Natural killer cell (primary cell): ENCODE results near the gene TOP2B. TPM values are rescaled to one million over a fixed set of nuclear protein-coding genes. Genes with fewer than 3 reads are reported as not detected.

Experiments
- ATAC-seq, 3 donors: fragments of 150-1000 bp in 2 of 3; fragments of 200-7000 bp in 1 of 3; cut with Tn5 transposase; 1 replicate in 1 of 3; 2 replicates in 2 of 3; pipeline ENCODE4 v1.10.0; 2021; ENCODE audit warnings: mild to moderate bottlenecking in 2 of 3, moderate library complexity in 2 of 3
- DNase-seq, 2 donors: peaks; one replicate each; pipeline versions ENCODE4 v3.0.0 to v3.0.0-alpha.2; 2013 to 2021; ENCODE audit warnings: mixed read lengths in 1 of 2
- H3K27ac ChIP-seq: one replicate; pipeline ENCODE4 v1.5.1; 2013; ENCODE audit warnings: mild to moderate bottlenecking, low read length
- H3K27me3 ChIP-seq: one replicate; pipeline ENCODE4 v1.6.1; 2013; ENCODE audit warnings: low read length; ENCODE audit not compliant: control insufficient read depth, insufficient read depth
- H3K36me3 ChIP-seq: one replicate; pipeline ENCODE4 v1.6.1; 2013; ENCODE audit warnings: low read length; ENCODE audit not compliant: control insufficient read depth, insufficient read depth
- H3K4me1 ChIP-seq: one replicate; pipeline ENCODE4 v1.6.1; 2013; ENCODE audit warnings: low read length; ENCODE audit not compliant: control insufficient read depth, insufficient read depth
- H3K4me3 ChIP-seq: one replicate; pipeline ENCODE4 v1.5.1; 2013; ENCODE audit warnings: low read length
- H3K9me3 ChIP-seq: one replicate; pipeline ENCODE4 v1.6.1; 2013; ENCODE audit warnings: low read length; ENCODE audit not compliant: control insufficient read depth, insufficient read depth
- H3K27ac Mint-ChIP-seq, 2 donors: one replicate each; pipeline ENCODE4 v1.8.0; 2022; ENCODE audit warnings: mild to moderate bottlenecking in 2 of 2, mixed read lengths in 2 of 2, moderate library complexity in 1 of 2
- H3K27me3 Mint-ChIP-seq, 2 donors: one replicate each; pipeline ENCODE4 v1.8.0; 2022; ENCODE audit warnings: low read depth in 2 of 2, mixed read lengths in 2 of 2
- H3K36me3 Mint-ChIP-seq: one replicate; pipeline ENCODE4 v1.8.0; 2022; ENCODE audit warnings: mixed read lengths
- H3K4me1 Mint-ChIP-seq, 2 donors: one replicate each; pipeline ENCODE4 v1.8.0; 2022; ENCODE audit warnings: mixed read lengths in 2 of 2
- H3K4me3 Mint-ChIP-seq: one replicate; pipeline ENCODE4 v1.8.0; 2022; ENCODE audit warnings: mild to moderate bottlenecking, moderate library complexity, mixed read lengths
- H3K9me3 Mint-ChIP-seq, 2 donors: one replicate each; pipeline ENCODE4 v1.8.0; 2022; ENCODE audit warnings: mixed read lengths in 2 of 2
- CTCF ChIP-seq: fragments of 200-600 bp; IDR thresholded peaks from one replicate; pipeline ENCODE4 v1.8.0; 2022; ENCODE audit warnings: antibody characterized with exemption
- WGBS: methylation state at CpG from one replicate; pipeline ENCODE4 v1.1.7; 2013; ENCODE audit warnings: missing lambda C conversion rate; ENCODE audit not compliant: insufficient coverage; 5-methylcytosine and 5-hydroxymethylcytosine counted together
- intact Hi-C: fragments of 100-400 bp; cut with micrococcal nuclease; formaldehyde crosslinking; loops from one replicate; pipeline ENCODE4 v1.14.2; 2022
- total RNA-seq, 4 donors: library from RNA; stranded (reverse); fragments of 120-200 nt in 1 of 4; gene quantifications; one replicate each; pipeline versions ENCODE4 v1.2.3 to v1.2.4, GENCODE V29; 2013 to 2022

The TOP2B gene
- total RNA-seq, 3 donors from 2014 or later (not counting 1 experiment from before 2014, with no cell fraction given), result 126 to 180 (median 152) TPM

GRCh38 chr3:25635038-25635437, 29.7 kb downstream of the TOP2B start:
- no peaks in the 10 kb centered on the region for H3K27me3 Mint-ChIP-seq
- ATAC-seq (no peak), DNase-seq (no peak)
- Histone ChIP-seq H3K4me1 (no peaks in the 10 kb centered on the region), H3K4me3 (no peak overlapping the region), H3K36me3 (peaks cover 78% of the 10 kb centered on the region), H3K27ac (no peak overlapping the region), H3K9me3 (no peaks in the 10 kb centered on the region), H3K27me3 (no peaks in the 10 kb centered on the region)
- H3K4me1 Mint-ChIP-seq, result peaks cover 20 to 22% of the 10 kb centered on the region in 2 donors
- H3K27ac Mint-ChIP-seq, result peak overlapping the region; percentile 13 to 14
- intact Hi-C loops, result no loop called here
- TF ChIP-seq CTCF, result no peak
- WGBS, result 89% methylated on average over 2 of the region's 3 CpGs
- no peaks in the 10 kb centered on the region for H3K9me3 Mint-ChIP-seq
- no peak overlapping the region for H3K4me3 Mint-ChIP-seq
- H3K36me3 Mint-ChIP-seq, result peaks cover 7% of the 10 kb centered on the region

- Mint-ChIP-seq H3K36me3 (peaks cover 7% of the 10 kb centered on the region), H3K9me3 (no peaks in the 10 kb centered on the region), H3K27ac (peak overlapping the region; percentile 13 to 14), H3K4me1 (peaks cover 20 to 22% of the 10 kb centered on the region in 2 donors), H3K27me3 (no peaks in the 10 kb centered on the region), H3K4me3 (no peak overlapping the region)
- intact Hi-C loops, result no loop called here
- no peaks in the 10 kb centered on the region for H3K27me3 ChIP-seq
- no peaks in the 10 kb centered on the region for H3K4me1 ChIP-seq
- peaks cover 83% of the 10 kb centered on the region for H3K36me3 ChIP-seq
- 91% methylated on average over 3 of the region's 3 CpGs for WGBS
- DNase-seq (no peak), ATAC-seq (no peak)
- H3K27ac ChIP-seq, result no peak overlapping the region
- H3K9me3 ChIP-seq, result no peaks in the 10 kb centered on the region
- no peak overlapping the region for H3K4me3 ChIP-seq
- TF ChIP-seq CTCF, result no peak
These were observed 30.8 kb downstream of the TOP2B start for GRCh38 chr3:25633919-25634318.

- no peak overlapping the region for H3K4me3 ChIP-seq
- ATAC-seq, result no peak
- intact Hi-C loops, result no loop called here
- Mint-ChIP-seq H3K4me3 (no peak overlapping the region), H3K27me3 (no peaks in the 10 kb centered on the region), H3K4me1 (peaks cover 20 to 22% of the 10 kb centered on the region in 2 donors), H3K9me3 (no peaks in the 10 kb centered on the region), H3K36me3 (peaks cover 7% of the 10 kb centered on the region), H3K27ac (no peak overlapping the region)
- WGBS, result 100% methylated on average over 1 of the region's 1 CpG
- no peaks in the 10 kb centered on the region for H3K4me1 ChIP-seq
- H3K9me3 ChIP-seq, result no peaks in the 10 kb centered on the region
- DNase-seq, result no peak
- no peak for TF ChIP-seq CTCF
- H3K27ac ChIP-seq, result no peak overlapping the region
- no peaks in the 10 kb centered on the region for H3K27me3 ChIP-seq
- H3K36me3 ChIP-seq, result peaks cover 85% of the 10 kb centered on the region
These were observed 32.7 kb downstream of the TOP2B start for GRCh38 chr3:25631989-25632388.

GRCh38 chr3:25621087-25621486, 43.6 kb downstream of the TOP2B start:
- intact Hi-C loops, result no loop called here
- H3K4me1 ChIP-seq, result no peaks in the 10 kb centered on the region
- Mint-ChIP-seq H3K4me1 (no peaks in the 10 kb centered on the region), H3K9me3 (no peaks in the 10 kb centered on the region), H3K27ac (peak overlapping the region; percentile 5 to 42), H3K36me3 (peaks cover 26% of the 10 kb centered on the region), H3K27me3 (no peaks in the 10 kb centered on the region), H3K4me3 (no peak overlapping the region)
- peaks cover 85% of the 10 kb centered on the region for H3K36me3 ChIP-seq
- H3K4me3 ChIP-seq, result no peak overlapping the region
- H3K9me3 ChIP-seq, result no peaks in the 10 kb centered on the region
- ATAC-seq, result no peak
- H3K27ac ChIP-seq, result no peak overlapping the region
- no peak for DNase-seq
- WGBS, result 91% methylated on average over 2 of the region's 2 CpGs
- no peak for TF ChIP-seq CTCF
- H3K27me3 ChIP-seq, result no peaks in the 10 kb centered on the region
